HT-29 (cell line): ENCODE data around the gene KCNIP2. TPM values are rescaled to one million over a fixed set of nuclear protein-coding genes. Genes with fewer than 3 reads are reported as not detected.
A peak's percentile ranks its signal among the peaks of the same experiment; 100 is the strongest.
"Not testable (repeated sequence)": the region's sequence is repeated elsewhere in the genome, so short reads cannot be mapped to it uniquely, and the experiment has no call there.

Experiments
- DNase-seq: peaks from one replicate; pipeline ENCODE4 v3.0.0-alpha.2; 2015; ENCODE audit warnings: low spot score
- total RNA-seq: library from RNA; depleted of rRNA; stranded (reverse); fragments of >200 nt; shearing (Covaris generic); gene quantifications from 2 replicates; pipeline ENCODE4 v1.2.3, GENCODE V29; 2014

KCNIP2 gene
- total RNA-seq, 1 experiment from 2014 or later = 1.2 TPM

- no peak for DNase-seq
These were observed 14.6 kb downstream of the KCNIP2 start for GRCh38 chr10:101828766-101829551.

- DNase-seq = no peak
These were observed 15.5 kb downstream of the KCNIP2 start for GRCh38 chr10:101827919-101828600.

- no peak for DNase-seq
These were observed 16.7 kb downstream of the KCNIP2 start for GRCh38 chr10:101826852-101827434.

- DNase-seq = no peak
These were observed 18.9 kb downstream of the KCNIP2 start for GRCh38 chr10:101824736-101825135.

GRCh38 chr10:101818872-101819633 lies 24.5 kb downstream of the KCNIP2 start:
- no peak for DNase-seq

- DNase-seq = peak; percentile 100
These were observed 25.3 kb downstream of the KCNIP2 start, which contains the start of gene OGA for GRCh38 chr10:101818119-101818871. TSS of gene OGA (minus strand) at chr10:101818444. CDS start at chr10:101818022, 422 bp downstream.

GRCh38 chr10:101817337-101818118 lies 26.1 kb downstream of the KCNIP2 start:
- peak; percentile 86 for DNase-seq

GRCh38 chr10:101816913-101817336 lies 26.7 kb downstream of the KCNIP2 start:
- DNase-seq = no peak

- peak; percentile 32 for DNase-seq
These were observed 27.2 kb downstream of the KCNIP2 start for GRCh38 chr10:101816376-101816775.

GRCh38 chr10:101814466-101815071 lies 29.0 kb downstream of the KCNIP2 start:
- no peak for DNase-seq

- no peak for DNase-seq
These were observed 31.0 kb downstream of the KCNIP2 start for GRCh38 chr10:101812606-101813005.

- DNase-seq = no peak
These were observed 36.4 kb downstream of the KCNIP2 start for GRCh38 chr10:101807158-101807557.

- no peak for DNase-seq
These were observed 40.1 kb downstream of the KCNIP2 start for GRCh38 chr10:101803511-101803910.

- no peak for DNase-seq
These were observed 46.1 kb downstream of the KCNIP2 start for GRCh38 chr10:101797403-101798059.

GRCh38 chr10:101793526-101793925 lies 50.1 kb downstream of the KCNIP2 start:
- DNase-seq = no peak

- DNase-seq = no peak
These were observed 53.9 kb downstream of the KCNIP2 start for GRCh38 chr10:101789686-101790085.

GRCh38 chr10:101789231-101789630 lies 54.4 kb downstream of the KCNIP2 start:
- not testable (repeated sequence) for DNase-seq

- no peak for DNase-seq
These were observed 57.8 kb downstream of the KCNIP2 start for GRCh38 chr10:101785801-101786200.

- DNase-seq = no peak
These were observed 59.0 kb downstream of the KCNIP2 start for GRCh38 chr10:101784558-101784957.
